ENCODE results near the gene KCNQ2. TPM values are rescaled to one million over a fixed set of nuclear protein-coding genes. Genes with fewer than 3 reads are reported as not detected.

Gene KCNQ2
- total RNA-seq, 1 donor from 2014 or later = not detected

DNA sequence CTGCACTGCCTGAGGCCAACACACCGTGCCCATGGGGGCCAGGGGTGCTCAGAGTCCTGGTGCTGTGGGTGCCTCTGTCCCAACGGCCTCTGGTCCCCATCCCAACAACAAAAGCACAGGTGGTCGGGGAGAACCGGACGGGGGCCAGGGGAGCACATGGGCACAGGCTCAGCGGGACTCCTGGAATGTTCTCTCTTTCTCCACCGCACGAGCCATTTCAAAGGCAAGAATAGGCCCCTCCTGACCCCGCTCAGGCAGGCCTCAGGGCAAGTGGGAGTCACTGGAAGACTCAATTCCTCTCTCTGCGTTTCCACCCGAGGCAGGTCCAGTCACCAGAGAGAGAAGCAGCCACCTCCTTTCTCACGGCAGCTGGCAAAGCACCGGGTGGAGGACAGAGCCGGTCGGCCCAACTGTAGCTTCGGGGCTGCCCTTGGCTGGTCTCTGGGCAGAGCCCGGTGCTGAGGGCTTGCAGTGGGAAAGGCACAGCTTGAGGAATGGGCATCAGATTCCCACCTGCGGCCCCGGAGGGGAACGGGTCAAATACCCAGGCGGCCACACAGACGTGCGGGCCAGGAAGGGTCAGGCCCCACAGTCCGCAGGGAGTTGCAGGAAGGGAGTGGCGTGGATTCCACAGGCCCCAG is 55.2 kb downstream of the KCNQ2 start:
- no peak overlapping the region for H3K27ac ChIP-seq

GRCh38 chr20:63416631-63417030 is 55.8 kb downstream of the KCNQ2 start:
- TF ChIP-seq, protein P1, sequence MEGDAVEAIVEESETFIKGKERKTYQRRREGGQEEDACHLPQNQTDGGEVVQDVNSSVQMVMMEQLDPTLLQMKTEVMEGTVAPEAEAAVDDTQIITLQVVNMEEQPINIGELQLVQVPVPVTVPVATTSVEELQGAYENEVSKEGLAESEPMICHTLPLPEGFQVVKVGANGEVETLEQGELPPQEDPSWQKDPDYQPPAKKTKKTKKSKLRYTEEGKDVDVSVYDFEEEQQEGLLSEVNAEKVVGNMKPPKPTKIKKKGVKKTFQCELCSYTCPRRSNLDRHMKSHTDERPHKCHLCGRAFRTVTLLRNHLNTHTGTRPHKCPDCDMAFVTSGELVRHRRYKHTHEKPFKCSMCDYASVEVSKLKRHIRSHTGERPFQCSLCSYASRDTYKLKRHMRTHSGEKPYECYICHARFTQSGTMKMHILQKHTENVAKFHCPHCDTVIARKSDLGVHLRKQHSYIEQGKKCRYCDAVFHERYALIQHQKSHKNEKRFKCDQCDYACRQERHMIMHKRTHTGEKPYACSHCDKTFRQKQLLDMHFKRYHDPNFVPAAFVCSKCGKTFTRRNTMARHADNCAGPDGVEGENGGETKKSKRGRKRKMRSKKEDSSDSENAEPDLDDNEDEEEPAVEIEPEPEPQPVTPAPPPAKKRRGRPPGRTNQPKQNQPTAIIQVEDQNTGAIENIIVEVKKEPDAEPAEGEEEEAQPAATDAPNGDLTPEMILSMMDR (IDR thresholded peaks at IDR 0.05) = no peak

More for the DNA sequence above, 55.2 kb downstream of the KCNQ2 start:
- H3K36me3 ChIP-seq = no peaks in the 10 kb centered on the region
- DNase-seq (no peak), ATAC-seq (no peak)
- no peaks in the 10 kb centered on the region for H3K9me3 ChIP-seq
- H3K27me3 ChIP-seq (ENCODE audit: low read depth) = peaks cover 36% of the 10 kb centered on the region
- intact Hi-C loops (cut with DNase I) = no loop called here
- H3K4me1 ChIP-seq = no peaks in the 10 kb centered on the region
- TF ChIP-seq, protein P1 (IDR thresholded peaks at IDR 0.05) = no peak
- no peak overlapping the region for H3K4me3 ChIP-seq

DNA sequence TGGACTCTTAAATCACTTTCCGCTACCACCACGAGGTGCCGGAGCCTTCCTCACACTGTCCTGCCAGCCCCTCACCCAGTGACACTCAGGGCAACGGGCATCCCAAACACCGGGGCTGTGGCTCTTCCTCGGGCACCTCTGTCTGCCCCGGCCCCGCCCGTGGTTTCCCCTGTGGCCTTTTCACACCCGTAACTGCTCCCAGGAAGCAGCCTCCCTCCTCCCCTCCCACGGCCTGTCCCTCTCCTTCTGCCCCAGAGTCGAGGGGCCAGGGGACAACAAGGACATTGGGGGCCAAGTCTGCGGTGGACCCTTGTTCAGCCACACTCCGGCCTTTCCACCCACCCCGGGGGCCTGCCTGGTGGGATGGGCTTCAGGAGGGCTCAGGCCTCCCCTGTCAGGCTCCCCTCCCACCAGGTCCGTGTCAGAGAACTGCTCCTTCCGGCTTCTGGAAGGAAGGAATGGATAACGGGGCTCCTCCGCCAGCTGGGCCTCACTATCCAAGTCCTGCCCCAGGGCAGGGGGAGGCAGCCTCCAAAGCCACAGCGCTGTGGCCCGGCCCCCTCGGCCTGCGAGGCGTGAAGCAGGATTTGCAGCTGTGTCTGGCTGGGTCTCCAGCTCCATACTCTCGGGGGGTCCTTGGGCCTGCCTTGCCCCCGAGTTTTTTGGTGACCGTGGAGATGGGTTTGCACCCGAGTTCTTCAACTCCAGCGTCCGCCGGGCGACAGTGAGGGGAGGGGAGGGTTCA is 56.6 kb downstream of the KCNQ2 start:
- TF ChIP-seq, protein P1 (IDR thresholded peaks at IDR 0.05) = no peak
- H3K4me1 ChIP-seq = no peaks in the 10 kb centered on the region
- no peak overlapping the region for H3K27ac ChIP-seq
- intact Hi-C loops (cut with DNase I) = no loop called here
- H3K36me3 ChIP-seq = no peaks in the 10 kb centered on the region
- DNase-seq (no peak), ATAC-seq (no peak)
- H3K4me3 ChIP-seq = no peak overlapping the region
- no peaks in the 10 kb centered on the region for H3K9me3 ChIP-seq
- peaks cover 44% of the 10 kb centered on the region for H3K27me3 ChIP-seq (ENCODE audit: low read depth)

More at GRCh38 chr20:63416631-63417030, 55.8 kb downstream of the KCNQ2 start:
- intact Hi-C loops (cut with DNase I) = no loop called here
- ATAC-seq (no peak), DNase-seq (no peak)
- H3K4me1 ChIP-seq = no peaks in the 10 kb centered on the region
- H3K4me3 ChIP-seq = no peak overlapping the region
- no peak overlapping the region for H3K27ac ChIP-seq
- H3K27me3 ChIP-seq (ENCODE audit: low read depth) = peaks cover 36% of the 10 kb centered on the region
- H3K36me3 ChIP-seq = no peaks in the 10 kb centered on the region
- H3K9me3 ChIP-seq = no peaks in the 10 kb centered on the region

GRCh38 chr20:63414720-63415430 is 57.6 kb downstream of the KCNQ2 start:
- intact Hi-C loops (cut with DNase I) = no loop called here
- Histone ChIP-seq H3K9me3 (no peaks in the 10 kb centered on the region), H3K27me3 (ENCODE audit: low read depth) (peaks cover 47% of the 10 kb centered on the region), H3K36me3 (no peaks in the 10 kb centered on the region), H3K27ac (no peak overlapping the region), H3K4me3 (no peak overlapping the region), H3K4me1 (no peaks in the 10 kb centered on the region)
- ATAC-seq (no peak), DNase-seq (no peak)
- TF ChIP-seq, protein P1 (IDR thresholded peaks at IDR 0.05) = no peak

GRCh38 chr20:63413963-63414684 is 58.3 kb downstream of the KCNQ2 start:
- TF ChIP-seq, protein P1 (IDR thresholded peaks at IDR 0.05) = no peak
- Histone ChIP-seq H3K27me3 (ENCODE audit: low read depth) (peaks cover 47% of the 10 kb centered on the region), H3K9me3 (no peaks in the 10 kb centered on the region), H3K4me1 (no peaks in the 10 kb centered on the region), H3K36me3 (no peaks in the 10 kb centered on the region), H3K4me3 (no peak overlapping the region), H3K27ac (no peak overlapping the region)
- intact Hi-C loops (cut with DNase I) = no loop called here
- no peak for ATAC-seq
- DNase-seq = no peak

Data from lower lobe of right lung (tissue), 2 donors.